HepG2 (cell line): ENCODE measurements around the gene ST6GALNAC3. TPM values are rescaled to one million over a fixed set of nuclear protein-coding genes. Genes with fewer than 3 reads are reported as not detected.

Experiments
- ATAC-seq: fragments of 200-7000 bp; cut with Tn5 transposase; 3 replicates; pipeline ENCODE4 v1.9.1; 2020; ENCODE audit warnings: mild to moderate bottlenecking, moderate library complexity
- BruUV-seq: library from RNA; stranded (reverse); fragments of 400-500 nt; replicated peaks from 2 replicates; lab custom pipeline; 2021; lab: Mats Ljungman, UMichigan
- CTCF ChIA-PET: fragments of 300-600 bp; formaldehyde crosslinking; extraction: SDS; loops from one replicate; lab custom pipeline; 2021; ENCODE audit warnings: low total read pairs, inconsistent platforms, low intra/inter-chr PET ratio; lab: Yijun Ruan, JAX
- POLR2A ChIA-PET: fragments of 350-600 bp; sonication (Branson Sonifier 250); formaldehyde crosslinking; loops from one replicate; lab custom pipeline; 2020; ENCODE audit warnings: antibody characterized with exemption, inconsistent platforms; lab: Yijun Ruan, JAX
- DNase-seq: peaks from one replicate; pipeline ENCODE4 v3.0.0-alpha.2; 2015; ENCODE audit warnings: low spot score
- FAIRE-seq: peaks from 3 replicates; lab custom pipeline; 2011; peaks lifted over from hg19 to GRCh38; lab: Jason Lieb, UNC
- H2AFZ ChIP-seq: one replicate; pipeline ENCODE4 v1.6.1; 2011; ENCODE audit warnings: low read length, inconsistent platforms
- H3K27ac ChIP-seq: fragments of 300-600 bp; 3 replicates; pipeline ENCODE4 v1.8.0; 2011; ENCODE audit warnings: mixed run types, mild to moderate bottlenecking, mixed read lengths, low read length, inconsistent platforms; ENCODE audit not compliant: insufficient read depth; ENCODE audit errors: extremely low read length
- H3K27me3 ChIP-seq, 2 experiments: fragments of 200-600 bp in 1 of 2; 2 replicates in 1 of 2; 3 replicates in 1 of 2; pipeline versions ENCODE4 v1.6.0 to v1.8.0; 2011; ENCODE audit warnings: low read length in 2 of 2, mild to moderate bottlenecking in 2 of 2, moderate library complexity in 2 of 2, inconsistent platforms in 1 of 2; ENCODE audit not compliant: insufficient read depth in 2 of 2, control insufficient read depth in 1 of 2
- H3K36me3 ChIP-seq, 2 experiments: fragments of 200-600 bp in 1 of 2; replicated peaks in 1 of 2; 2 replicates in 1 of 2; 3 replicates in 1 of 2; pipeline versions ENCODE4 v1.5.1 to v1.8.0; 2011; ENCODE audit warnings: low read length in 2 of 2, inconsistent platforms in 1 of 2; ENCODE audit not compliant: insufficient read depth in 2 of 2, control insufficient read depth in 1 of 2
- H3K4me1 ChIP-seq: 2 replicates; pipeline ENCODE4 v1.5.1; 2012; ENCODE audit warnings: low read length, inconsistent platforms; ENCODE audit not compliant: insufficient read depth
- H3K4me2 ChIP-seq: 2 replicates; pipeline ENCODE4 v1.6.0; 2011; ENCODE audit warnings: low read depth, low read length, inconsistent platforms
- H3K4me3 ChIP-seq, 3 experiments: fragments of 200-600 bp in 1 of 3; sonication (generic), shearing (Covaris generic) in 1 of 3; replicated peaks in 1 of 3; 2 replicates each; pipeline ENCODE4 v1.5.1; 2011 to 2016; ENCODE audit warnings: low read length in 3 of 3, inconsistent platforms in 2 of 3, low read depth in 2 of 3, mild to moderate bottlenecking in 2 of 3, control low read depth in 1 of 3, mixed read lengths in 1 of 3; ENCODE audit not compliant: insufficient read depth in 1 of 3
- H3K79me2 ChIP-seq: one replicate; pipeline ENCODE4 v1.6.1; 2011; ENCODE audit warnings: low read length, inconsistent platforms; ENCODE audit not compliant: insufficient read depth
- H3K9ac ChIP-seq: 2 replicates; pipeline ENCODE4 v1.6.0; 2011; ENCODE audit warnings: mild to moderate bottlenecking, low read depth, low read length, inconsistent platforms; ENCODE audit not compliant: insufficient read depth
- H3K9me3 ChIP-seq: 2 replicates; pipeline ENCODE4 v1.5.1; 2012; ENCODE audit warnings: mild to moderate bottlenecking, low read length
- H4K20me1 ChIP-seq: 2 replicates; pipeline ENCODE4 v1.6.0; 2011; ENCODE audit warnings: inconsistent platforms, mild to moderate bottlenecking, low read length, moderate library complexity; ENCODE audit not compliant: insufficient read depth
- GZF1 ChIP-seq: sonication (generic); formaldehyde crosslinking; IDR thresholded peaks from 2 replicates; pipeline ENCODE4 v1.5.1; 2020; ENCODE audit warnings: mild to moderate bottlenecking, missing genetic modification reagents
- HIC2 ChIP-seq: sonication (generic); formaldehyde crosslinking; IDR thresholded peaks from 2 replicates; pipeline ENCODE4 v1.9.0; 2022; ENCODE audit warnings: low read depth, missing genetic modification reagents
- MNT ChIP-seq: fragments of 450-650 bp; IDR thresholded peaks from 2 replicates; pipeline ENCODE4 v1.6.1; 2016
- PHF8 ChIP-seq: sonication (generic); formaldehyde crosslinking; IDR thresholded peaks from 2 replicates; pipeline ENCODE4 v1.5.0; 2020; ENCODE audit warnings: missing genetic modification reagents
- ZBTB25 ChIP-seq: IDR thresholded peaks from 2 replicates; pipeline ENCODE4 v1.6.1; 2018; ENCODE audit warnings: missing genetic modification reagents
- WGBS: methylation state at CpG from one replicate; pipeline ENCODE4 v1.1.6; 2017; ENCODE audit warnings: low lambda C conversion rate; 5-methylcytosine and 5-hydroxymethylcytosine counted together
- in situ Hi-C: cut with HindIII; loops from 2 replicates; pipeline ENCODE4 v1.10.0; 2017; ENCODE audit warnings: low pct_unique_long_range_greater_than_20kb; ENCODE audit not compliant: extremely low pct_ligation_motif_present
- intact Hi-C: fragments of 100-400 bp; cut with micrococcal nuclease; formaldehyde crosslinking; loops from one replicate; pipeline ENCODE4 v1.10.0; 2022; ENCODE audit not compliant: unreplicated experiment
- polyA plus RNA-seq, 8 experiments: library from polyadenylated mRNA; depleted of rRNA in 3 of 8; stranded (reverse) in 7 of 8; unstranded in 1 of 8; fragments of >200 nt; fragmentation: Illumina TruSeq in 4 of 8; extraction: Trizol in 4 of 8; gene quantifications; 2 replicates each; pipeline versions ENCODE4 v1.2.1 to v1.2.3, GENCODE V29; 2011 to 2016; ENCODE audit warnings: low read depth in 4 of 8, missing spikeins in 1 of 8, mixed read lengths in 1 of 8; ENCODE audit not compliant: insufficient read depth in 1 of 8
- total RNA-seq, 5 experiments: library from RNA; depleted of rRNA; stranded (reverse); fragments of >200 nt; fragmentation: Illumina TruSeq; extraction: Trizol; gene quantifications; 2 replicates each; pipeline ENCODE4 v1.2.3, GENCODE V29; 2016; ENCODE audit warnings: low read depth in 1 of 5

Gene ST6GALNAC3
- total and polyA plus RNA-seq, 2 of the 13 experiments (the other 11 are each of a cell fraction or from before 2014, with no cell fraction given) = not detected

GRCh38 chr1:76147917-76148316 is 73.4 kb downstream of the ST6GALNAC3 start:
- no peaks in the 10 kb centered on the region for H3K4me1 ChIP-seq
- no peak for TF ChIP-seq GZF1
- no peak for TF ChIP-seq ZBTB25
- TF ChIP-seq MNT = peak; percentile 54
- no peak for TF ChIP-seq HIC2 (CRISPR knock-in tag)
- no peak for TF ChIP-seq PHF8 (CRISPR knock-in tag)
- H3K36me3 ChIP-seq = no peaks in the 10 kb centered on the region
- no peaks in the 10 kb centered on the region for H3K9me3 ChIP-seq
- DNase-seq (no peak), FAIRE-seq (no peak), ATAC-seq (no peak)
- no peaks in the 10 kb centered on the region for H4K20me1 ChIP-seq
- intact Hi-C loops (no loop called here), in situ Hi-C loops (no loop called here)
- WGBS = 0% methylated on average over 4 of the region's 4 CpGs
- POLR2A ChIA-PET = no interaction called here
- H2AFZ ChIP-seq = no peak overlapping the region
- H3K27me3 ChIP-seq = no peaks in the 10 kb centered on the region; a peak in 1 of 5 replicates
- H3K4me2 ChIP-seq = no peak overlapping the region
- H3K9ac ChIP-seq = no peak overlapping the region
- no peak overlapping the region for H3K27ac ChIP-seq
- no peaks in the 10 kb centered on the region for H3K79me2 ChIP-seq
- no TSS peak for BruUV-seq
- CTCF ChIA-PET = no interaction called here
- H3K4me3 ChIP-seq = no peak overlapping the region
